ENCODE measurements around the gene MYADM. TPM values are rescaled to one million over a fixed set of nuclear protein-coding genes. Genes with fewer than 3 reads are reported as not detected.
A peak's percentile ranks its signal among the peaks of the same experiment; 100 is the strongest.

Gene MYADM
- total and polyA plus RNA-seq, 4 donors = 2.6 to 28.0 (median 6.6) TPM

DNA sequence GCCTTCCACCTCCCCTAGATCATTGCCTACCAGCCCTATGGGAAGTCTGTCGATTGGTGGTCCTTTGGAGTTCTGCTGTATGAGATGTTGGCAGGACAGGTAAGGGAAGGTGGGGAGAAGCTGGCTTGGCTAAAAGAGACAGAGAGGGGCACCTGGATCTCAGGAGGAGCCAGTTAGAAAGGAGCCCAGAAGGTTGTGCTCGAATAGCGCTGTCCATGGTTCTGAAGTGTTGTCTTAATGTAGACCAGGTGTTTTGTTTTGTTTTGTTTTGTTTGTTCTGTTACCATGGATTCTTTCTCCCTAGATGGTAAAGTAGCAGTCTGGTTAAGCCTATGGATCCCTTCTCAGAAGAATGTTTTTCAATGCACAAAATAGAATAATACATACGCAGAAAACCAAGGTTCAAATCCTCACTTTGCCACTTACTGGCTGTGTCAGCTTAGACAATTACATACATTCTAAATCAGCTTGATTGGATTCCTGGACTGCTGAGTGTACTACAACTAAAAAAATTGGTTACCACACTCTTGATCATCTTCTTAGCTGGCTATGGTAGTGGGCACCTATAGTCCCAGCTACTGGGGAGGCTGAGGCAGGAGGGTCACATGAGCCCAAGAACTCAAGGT, 35.5 kb downstream of the MYADM start:
- no peak overlapping the region for H3K9ac ChIP-seq (ENCODE audit: low read depth in 1 of 2, low read length in 2 of 2)
- H3K4me1 ChIP-seq (ENCODE audit: control insufficient read depth in 4 of 4, insufficient read depth in 4 of 4, low read length in 3 of 4) = no peaks in the 10 kb centered on the region
- no peak overlapping the region for H3K4me3 ChIP-seq (ENCODE audit: low read depth in 1 of 3, low read length in 3 of 3)
- peaks cover 2 to 14% (median 8%) of the 10 kb centered on the region in 4 donors for H3K27me3 ChIP-seq (ENCODE audit: control insufficient read depth in 4 of 4, insufficient read depth in 4 of 4, low read length in 3 of 4)
- TF ChIP-seq NR2F2 (IDR thresholded peaks at IDR 0.05) (no peak), HNF4G (IDR thresholded peaks at IDR 0.05) (no peak), SP1 (IDR thresholded peaks at IDR 0.05) (no peak), FOXA1 (IDR thresholded peaks at IDR 0.05) (no peak)
- TF ChIP-seq, protein P1, sequence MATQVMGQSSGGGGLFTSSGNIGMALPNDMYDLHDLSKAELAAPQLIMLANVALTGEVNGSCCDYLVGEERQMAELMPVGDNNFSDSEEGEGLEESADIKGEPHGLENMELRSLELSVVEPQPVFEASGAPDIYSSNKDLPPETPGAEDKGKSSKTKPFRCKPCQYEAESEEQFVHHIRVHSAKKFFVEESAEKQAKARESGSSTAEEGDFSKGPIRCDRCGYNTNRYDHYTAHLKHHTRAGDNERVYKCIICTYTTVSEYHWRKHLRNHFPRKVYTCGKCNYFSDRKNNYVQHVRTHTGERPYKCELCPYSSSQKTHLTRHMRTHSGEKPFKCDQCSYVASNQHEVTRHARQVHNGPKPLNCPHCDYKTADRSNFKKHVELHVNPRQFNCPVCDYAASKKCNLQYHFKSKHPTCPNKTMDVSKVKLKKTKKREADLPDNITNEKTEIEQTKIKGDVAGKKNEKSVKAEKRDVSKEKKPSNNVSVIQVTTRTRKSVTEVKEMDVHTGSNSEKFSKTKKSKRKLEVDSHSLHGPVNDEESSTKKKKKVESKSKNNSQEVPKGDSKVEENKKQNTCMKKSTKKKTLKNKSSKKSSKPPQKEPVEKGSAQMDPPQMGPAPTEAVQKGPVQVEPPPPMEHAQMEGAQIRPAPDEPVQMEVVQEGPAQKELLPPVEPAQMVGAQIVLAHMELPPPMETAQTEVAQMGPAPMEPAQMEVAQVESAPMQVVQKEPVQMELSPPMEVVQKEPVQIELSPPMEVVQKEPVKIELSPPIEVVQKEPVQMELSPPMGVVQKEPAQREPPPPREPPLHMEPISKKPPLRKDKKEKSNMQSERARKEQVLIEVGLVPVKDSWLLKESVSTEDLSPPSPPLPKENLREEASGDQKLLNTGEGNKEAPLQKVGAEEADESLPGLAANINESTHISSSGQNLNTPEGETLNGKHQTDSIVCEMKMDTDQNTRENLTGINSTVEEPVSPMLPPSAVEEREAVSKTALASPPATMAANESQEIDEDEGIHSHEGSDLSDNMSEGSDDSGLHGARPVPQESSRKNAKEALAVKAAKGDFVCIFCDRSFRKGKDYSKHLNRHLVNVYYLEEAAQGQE (IDR thresholded peaks at IDR 0.05) = peak; percentile 99
- WGBS = 46% methylated on average over 4 of the region's 4 CpGs
- H3K27ac ChIP-seq (ENCODE audit: low read depth in 1 of 2, low read length in 2 of 2) = no peak overlapping the region
- H3K36me3 ChIP-seq (ENCODE audit: control insufficient read depth in 4 of 4, insufficient read depth in 3 of 4, low read depth in 1 of 4, low read length in 3 of 4) = no peaks in the 10 kb centered on the region
- no peak for DNase-seq (ENCODE audit: low spot score)
- H3K9me3 ChIP-seq (ENCODE audit: control insufficient read depth in 4 of 4, low read length in 3 of 4) = no peaks in the 10 kb centered on the region

DNA sequence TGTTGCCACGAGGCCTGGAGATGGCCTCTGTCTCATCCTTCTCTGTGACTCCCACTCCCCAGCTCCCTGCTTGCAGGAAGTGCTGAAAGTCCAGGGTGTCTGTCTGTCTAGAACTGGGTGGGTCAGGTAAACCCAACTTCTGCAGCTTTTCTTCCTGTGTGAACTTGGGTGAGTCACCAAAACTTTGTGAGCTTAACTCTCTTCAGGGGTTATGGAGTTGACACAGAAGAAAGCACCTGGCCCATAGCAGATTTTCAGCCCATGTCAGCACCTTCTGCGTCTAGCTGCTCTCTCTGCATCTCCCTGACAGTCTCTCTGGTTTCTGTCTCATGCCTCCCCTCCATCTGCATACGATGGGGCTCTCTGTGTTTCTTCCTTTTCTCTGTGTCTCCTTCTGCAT, 37.2 kb downstream of the MYADM start:
- no peak for DNase-seq (ENCODE audit: low spot score)
- 26% methylated on average over 3 of the region's 3 CpGs for WGBS

DNA sequence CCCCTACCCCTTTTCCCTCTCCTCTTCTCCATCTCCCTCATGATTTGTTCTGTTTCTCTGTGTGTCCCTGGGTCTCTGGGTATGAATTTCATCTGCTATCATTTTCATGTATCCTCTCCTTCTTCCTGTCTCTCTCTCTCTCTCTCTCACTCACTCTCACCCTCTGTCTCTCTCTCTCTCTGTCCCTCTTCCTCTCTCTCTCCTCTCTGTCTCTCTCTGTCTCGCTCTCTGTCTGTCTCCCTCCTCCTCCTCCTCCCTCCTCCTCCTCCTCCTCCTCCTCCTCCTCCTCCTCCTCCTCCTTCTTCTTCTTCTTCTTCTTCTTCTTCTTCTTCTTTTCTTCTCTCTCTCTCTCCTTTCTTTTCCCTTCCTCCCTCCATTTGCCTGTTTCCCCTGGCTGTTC, 38.1 kb downstream of the MYADM start:
- no peak for DNase-seq (ENCODE audit: low spot score)
- Histone ChIP-seq H3K36me3 (ENCODE audit: control insufficient read depth in 4 of 4, insufficient read depth in 3 of 4, low read depth in 1 of 4, low read length in 3 of 4) (no peaks in the 10 kb centered on the region), H3K27ac (ENCODE audit: low read depth in 1 of 2, low read length in 2 of 2) (no peak overlapping the region), H3K9me3 (ENCODE audit: control insufficient read depth in 4 of 4, low read length in 3 of 4) (no peaks in the 10 kb centered on the region), H3K9ac (ENCODE audit: low read depth in 1 of 2, low read length in 2 of 2) (no peak overlapping the region), H3K27me3 (ENCODE audit: control insufficient read depth in 4 of 4, insufficient read depth in 4 of 4, low read length in 3 of 4) (peaks cover 6 to 21% (median 9%) of the 10 kb centered on the region in 4 donors), H3K4me1 (ENCODE audit: control insufficient read depth in 4 of 4, insufficient read depth in 4 of 4, low read length in 3 of 4) (no peaks in the 10 kb centered on the region), H3K4me3 (ENCODE audit: low read depth in 1 of 3, low read length in 3 of 3) (no peak overlapping the region)
- WGBS = 78% methylated on average over 1 of the region's 1 CpG
- no peak for TF ChIP-seq HNF4G (IDR thresholded peaks at IDR 0.05)
- TF ChIP-seq, protein P1 (IDR thresholded peaks at IDR 0.05) = no peak
- no peak for TF ChIP-seq RAD21 (IDR thresholded peaks at IDR 0.05)
- no peak for TF ChIP-seq FOXA2 (IDR thresholded peaks at IDR 0.05)
- no peak for TF ChIP-seq JUND (IDR thresholded peaks at IDR 0.05)
- no peak for TF ChIP-seq EGR1 (IDR thresholded peaks at IDR 0.05; ENCODE audit: low read depth in 2 of 2)
- TF ChIP-seq FOXA1 (IDR thresholded peaks at IDR 0.05) = no peak
- no peak for TF ChIP-seq GABPA (IDR thresholded peaks at IDR 0.05 in 1 of 2, conservative IDR thresholded peaks at IDR 0.05 in 1 of 2)
- TF ChIP-seq, protein P2, sequence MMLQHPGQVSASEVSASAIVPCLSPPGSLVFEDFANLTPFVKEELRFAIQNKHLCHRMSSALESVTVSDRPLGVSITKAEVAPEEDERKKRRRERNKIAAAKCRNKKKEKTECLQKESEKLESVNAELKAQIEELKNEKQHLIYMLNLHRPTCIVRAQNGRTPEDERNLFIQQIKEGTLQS (IDR thresholded peaks at IDR 0.05) = no peak

More for the DNA sequence above, 37.2 kb downstream of the MYADM start:
- Histone ChIP-seq H3K4me1 (ENCODE audit: control insufficient read depth in 4 of 4, insufficient read depth in 4 of 4, low read length in 3 of 4) (no peaks in the 10 kb centered on the region), H3K27me3 (ENCODE audit: control insufficient read depth in 4 of 4, insufficient read depth in 4 of 4, low read length in 3 of 4) (peaks cover 6 to 22% (median 9%) of the 10 kb centered on the region in 4 donors), H3K9me3 (ENCODE audit: control insufficient read depth in 4 of 4, low read length in 3 of 4) (no peaks in the 10 kb centered on the region), H3K9ac (ENCODE audit: low read depth in 1 of 2, low read length in 2 of 2) (no peak overlapping the region), H3K4me3 (ENCODE audit: low read depth in 1 of 3, low read length in 3 of 3) (no peak overlapping the region), H3K36me3 (ENCODE audit: control insufficient read depth in 4 of 4, insufficient read depth in 3 of 4, low read depth in 1 of 4, low read length in 3 of 4) (no peaks in the 10 kb centered on the region), H3K27ac (ENCODE audit: low read depth in 1 of 2, low read length in 2 of 2) (no peak overlapping the region)
- no peak for TF ChIP-seq TAF1 (conservative IDR thresholded peaks at IDR 0.05)
- no peak for TF ChIP-seq HNF4G (IDR thresholded peaks at IDR 0.05)
- TF ChIP-seq RAD21 (IDR thresholded peaks at IDR 0.05) = no peak
- TF ChIP-seq FOXA2 (IDR thresholded peaks at IDR 0.05) = no peak
- no peak for TF ChIP-seq SP1 (IDR thresholded peaks at IDR 0.05)
- TF ChIP-seq, protein P1 (IDR thresholded peaks at IDR 0.05) = no peak
